Smooth muscle cell (in vitro differentiated cells): Measurements from ENCODE around the gene TNK1. TPM values are rescaled to one million over a fixed set of nuclear protein-coding genes. Genes with fewer than 3 reads are reported as not detected.

Experiments
- DNase-seq: peaks from one replicate; lab custom pipeline; 2025; ENCODE audit not compliant: unreplicated experiment; lab: John Stamatoyannopoulos, UW
- H2AFZ ChIP-seq: fragments of 200-600 bp; sonication (generic); 2 replicates; pipeline ENCODE4 v1.6.0; 2016; ENCODE audit warnings: antibody characterized with exemption, low read depth, mild to moderate bottlenecking
- H3F3A ChIP-seq: fragments of 200-600 bp; sonication (generic); 2 replicates; pipeline ENCODE4 v1.6.0; 2017; ENCODE audit warnings: antibody characterized with exemption, low read depth
- H3K27ac ChIP-seq: fragments of 200-600 bp; sonication (generic); 2 replicates; pipeline ENCODE4 v1.5.1; 2016; ENCODE audit warnings: low read depth, mild to moderate bottlenecking
- H3K27me3 ChIP-seq: fragments of 200-600 bp; sonication (generic); 2 replicates; pipeline ENCODE4 v1.6.1; 2016; ENCODE audit warnings: low read depth, mild to moderate bottlenecking
- H3K36me3 ChIP-seq: fragments of 200-600 bp; sonication (generic); 2 replicates; pipeline ENCODE4 v1.5.1; 2016; ENCODE audit warnings: low read depth
- H3K4me1 ChIP-seq: fragments of 200-600 bp; sonication (generic); 2 replicates; pipeline ENCODE4 v1.5.1; 2016; ENCODE audit warnings: low read depth
- H3K4me2 ChIP-seq: fragments of 200-600 bp; sonication (generic); 2 replicates; pipeline ENCODE4 v1.6.0; 2016; ENCODE audit warnings: mild to moderate bottlenecking
- H3K4me3 ChIP-seq: fragments of 200-600 bp; sonication (generic); 2 replicates; pipeline ENCODE4 v1.5.1; 2016; ENCODE audit warnings: mild to moderate bottlenecking
- H3K79me2 ChIP-seq: fragments of 200-600 bp; sonication (generic); 2 replicates; pipeline ENCODE4 v1.6.0; 2016; ENCODE audit warnings: low read depth, mild to moderate bottlenecking
- H3K9ac ChIP-seq: fragments of 200-600 bp; sonication (generic); 2 replicates; pipeline ENCODE4 v1.6.0; 2016; ENCODE audit warnings: low read depth
- H3K9me3 ChIP-seq: fragments of 200-600 bp; sonication (generic); replicated peaks from 2 replicates; pipeline ENCODE4 v1.5.1; 2016; ENCODE audit warnings: low read depth
- H4K20me1 ChIP-seq: fragments of 200-600 bp; sonication (generic); 2 replicates; pipeline ENCODE4 v1.6.0; 2016; ENCODE audit warnings: low read depth
- CTCF ChIP-seq: fragments of 200-600 bp; sonication (generic); IDR thresholded peaks from 2 replicates; pipeline ENCODE4 v1.5.1; 2017; ENCODE audit warnings: borderline replicate concordance, mild to moderate bottlenecking, antibody characterized with exemption; ENCODE audit not compliant: insufficient read depth, poor library complexity, severe bottlenecking
- WGBS: methylation state at CpG from one replicate; pipeline ENCODE4 v1.1.7; 2016; ENCODE audit warnings: low lambda C conversion rate; 5-methylcytosine and 5-hydroxymethylcytosine counted together
- polyA plus RNA-seq: library from polyadenylated mRNA; unstranded; fragments of >200 nt; fragmentation: Nextera tagmentation; extraction: Ambion mirVana; gene quantifications from 2 replicates; pipeline ENCODE4 v1.2.1, GENCODE V29; 2016
- total RNA-seq: library from RNA; depleted of rRNA; stranded (reverse); fragments of >200 nt; gene quantifications from 2 replicates; pipeline ENCODE4 v1.2.3, GENCODE V29; 2014

TNK1 gene
- total and polyA plus RNA-seq, 2 experiments from 2014 or later, result 3.6 to 6.3 TPM

GRCh38 chr17:7355573-7355972 lies 25.3 kb upstream of the TNK1 start:
- peak overlapping the region; percentile 50 for H3K9ac ChIP-seq
- peaks cover 28% of the 10 kb centered on the region for H3K79me2 ChIP-seq
- peak overlapping the region; percentile 97 for H3K4me2 ChIP-seq

GRCh38 chr17:7356072-7356549 lies 24.8 kb upstream of the TNK1 start:
- WGBS, result 10% methylated on average over 12 of the region's 12 CpGs
- no peaks in the 10 kb centered on the region for H3K9me3 ChIP-seq
- no peaks in the 10 kb centered on the region for H3K36me3 ChIP-seq
- peak; percentile 73 for TF ChIP-seq CTCF
- H3K79me2 ChIP-seq, result peaks cover 22% of the 10 kb centered on the region
- no peak overlapping the region for H3K9ac ChIP-seq
- H3K27me3 ChIP-seq, result no peaks in the 10 kb centered on the region
- H3K4me2 ChIP-seq, result peak overlapping the region; percentile 97
- H3K4me3 ChIP-seq, result no peak overlapping the region
- peaks cover 32% of the 10 kb centered on the region for H3F3A ChIP-seq
- H3K4me1 ChIP-seq, result peaks cover 24% of the 10 kb centered on the region
- no peak overlapping the region for H2AFZ ChIP-seq
- peak overlapping the region; percentile 100 for H3K27ac ChIP-seq
- H4K20me1 ChIP-seq, result peaks cover 14% of the 10 kb centered on the region
- peak; percentile 29 for DNase-seq

More at GRCh38 chr17:7355573-7355972, 25.3 kb upstream of the TNK1 start:
- WGBS, result 84% methylated on average over 8 of the region's 8 CpGs
- H2AFZ ChIP-seq, result no peak overlapping the region
- peaks cover 32% of the 10 kb centered on the region for H3F3A ChIP-seq
- DNase-seq, result no peak
- peaks cover 14% of the 10 kb centered on the region for H4K20me1 ChIP-seq
- H3K9me3 ChIP-seq, result no peaks in the 10 kb centered on the region
- no peaks in the 10 kb centered on the region for H3K27me3 ChIP-seq
- TF ChIP-seq CTCF, result no peak
- no peak overlapping the region for H3K4me3 ChIP-seq
- H3K36me3 ChIP-seq, result no peaks in the 10 kb centered on the region
- peak overlapping the region; percentile 100 for H3K27ac ChIP-seq
- H3K4me1 ChIP-seq, result peaks cover 24% of the 10 kb centered on the region

- no peak overlapping the region for H2AFZ ChIP-seq
- H3K4me2 ChIP-seq, result no peak overlapping the region
- TF ChIP-seq CTCF, result no peak
- no peak overlapping the region for H3K4me3 ChIP-seq
- no peaks in the 10 kb centered on the region for H3K36me3 ChIP-seq
- H4K20me1 ChIP-seq, result peaks cover 14% of the 10 kb centered on the region
- H3F3A ChIP-seq, result peaks cover 32% of the 10 kb centered on the region
- peaks cover 24% of the 10 kb centered on the region for H3K4me1 ChIP-seq
- 55% methylated on average over 8 of the region's 8 CpGs for WGBS
- H3K27me3 ChIP-seq, result no peaks in the 10 kb centered on the region
- DNase-seq, result no peak
- H3K9ac ChIP-seq, result no peak overlapping the region
- peak overlapping the region; percentile 30 for H3K27ac ChIP-seq
- peaks cover 20% of the 10 kb centered on the region for H3K79me2 ChIP-seq
- H3K9me3 ChIP-seq, result no peaks in the 10 kb centered on the region
Measured at GRCh38 chr17:7356756-7357155, 24.1 kb upstream of the TNK1 start.

GRCh38 chr17:7357381-7357780 lies 23.5 kb upstream of the TNK1 start:
- Histone ChIP-seq H3K4me2 (no peak overlapping the region), H3K27ac (peak overlapping the region; percentile 30), H3K4me1 (peaks cover 24% of the 10 kb centered on the region), H4K20me1 (peaks cover 14% of the 10 kb centered on the region), H3K27me3 (no peaks in the 10 kb centered on the region), H3K9ac (no peak overlapping the region), H3K36me3 (no peaks in the 10 kb centered on the region), H3K79me2 (peaks cover 17% of the 10 kb centered on the region), H3F3A (peaks cover 32% of the 10 kb centered on the region), H2AFZ (no peak overlapping the region), H3K9me3 (no peaks in the 10 kb centered on the region), H3K4me3 (no peak overlapping the region)
- WGBS, result 84% methylated on average over 2 of the region's 2 CpGs
- no peak for DNase-seq
- no peak for TF ChIP-seq CTCF
